H9 (cell line): ENCODE measurements around the gene ASB18. TPM values are rescaled to one million over a fixed set of nuclear protein-coding genes. Genes with fewer than 3 reads are reported as not detected.
A peak's percentile ranks its signal among the peaks of the same experiment; 100 is the strongest.

ENCODE experiments used
- DNase-seq: peaks from one replicate; pipeline ENCODE4 v3.0.0-alpha.2; 2017
- H2AFZ ChIP-seq: one replicate; pipeline ENCODE4 v1.6.1; 2013; ENCODE audit warnings: mild to moderate bottlenecking, low read length, control low read depth, moderate library complexity
- H2AK5ac ChIP-seq: 2 replicates; pipeline ENCODE4 v1.6.1; 2013; ENCODE audit warnings: low read length, control low read depth, mixed read lengths; ENCODE audit not compliant: insufficient read length
- H2BK120ac ChIP-seq: one replicate; pipeline ENCODE4 v1.6.1; 2013; ENCODE audit warnings: low read depth, mild to moderate bottlenecking, low read length, control low read depth, inconsistent platforms; ENCODE audit not compliant: poor library complexity, severe bottlenecking
- H2BK12ac ChIP-seq: 2 replicates; pipeline ENCODE4 v1.6.1; 2013; ENCODE audit warnings: low read length, control low read depth, mixed read lengths, low read depth; ENCODE audit not compliant: insufficient read length
- H2BK15ac ChIP-seq: 2 replicates; pipeline ENCODE4 v1.6.1; 2013; ENCODE audit warnings: low read depth, low read length, control low read depth
- H2BK20ac ChIP-seq: one replicate; pipeline ENCODE4 v1.6.1; 2013; ENCODE audit warnings: low read depth, mild to moderate bottlenecking, low read length, control low read depth, inconsistent platforms; ENCODE audit not compliant: poor library complexity, severe bottlenecking
- H2BK5ac ChIP-seq: 2 replicates; pipeline ENCODE4 v1.6.1; 2013; ENCODE audit warnings: low read length, control low read depth, mixed read lengths; ENCODE audit not compliant: insufficient read length
- H3K14ac ChIP-seq: 2 replicates; pipeline ENCODE4 v1.6.1; 2013; ENCODE audit warnings: low read length, control low read depth; ENCODE audit not compliant: insufficient read depth
- H3K18ac ChIP-seq: 2 replicates; pipeline ENCODE4 v1.6.1; 2013; ENCODE audit warnings: low read depth, mild to moderate bottlenecking, mixed read lengths, low read length, control low read depth; ENCODE audit not compliant: insufficient read length
- H3K23ac ChIP-seq: 2 replicates; pipeline ENCODE4 v1.6.1; 2013; ENCODE audit warnings: low read length, control low read depth, mixed read lengths, low read depth; ENCODE audit not compliant: insufficient read length
- H3K23me2 ChIP-seq: 2 replicates; pipeline ENCODE4 v1.6.1; 2013; ENCODE audit warnings: low read depth, mild to moderate bottlenecking, mixed read lengths, low read length, control low read depth; ENCODE audit not compliant: insufficient read length, poor library complexity, severe bottlenecking
- H3K27ac ChIP-seq: 2 replicates; pipeline ENCODE4 v1.5.1; 2013; ENCODE audit warnings: low read length, control low read depth, mixed read lengths, low read depth; ENCODE audit not compliant: insufficient read length
- H3K27me3 ChIP-seq: 2 replicates; pipeline ENCODE4 v1.6.1; 2013; ENCODE audit warnings: low read length, control low read depth, inconsistent platforms; ENCODE audit not compliant: insufficient read depth
- H3K4ac ChIP-seq: 2 replicates; pipeline ENCODE4 v1.6.1; 2013; ENCODE audit warnings: low read depth, mild to moderate bottlenecking, control low read depth, inconsistent platforms, low read length, moderate library complexity
- H3K4me1 ChIP-seq: 2 replicates; pipeline ENCODE4 v1.6.1; 2013; ENCODE audit warnings: low read length, control low read depth, inconsistent platforms; ENCODE audit not compliant: insufficient read depth
- H3K4me2 ChIP-seq: 2 replicates; pipeline ENCODE4 v1.6.1; 2013; ENCODE audit warnings: low read length, control low read depth, mixed read lengths; ENCODE audit not compliant: insufficient read length, insufficient read depth
- H3K56ac ChIP-seq: 2 replicates; pipeline ENCODE4 v1.6.1; 2013; ENCODE audit warnings: low read depth, mild to moderate bottlenecking, mixed read lengths, low read length, control low read depth; ENCODE audit not compliant: insufficient read length
- H3K79me1 ChIP-seq: 2 replicates; pipeline ENCODE4 v1.6.1; 2013; ENCODE audit warnings: low read depth, mild to moderate bottlenecking, moderate library complexity, low read length, control low read depth, inconsistent platforms; ENCODE audit not compliant: insufficient read depth, poor library complexity, severe bottlenecking
- H3K79me2 ChIP-seq: 2 replicates; pipeline ENCODE4 v1.6.1; 2013; ENCODE audit warnings: low read length, control low read depth, inconsistent platforms; ENCODE audit not compliant: insufficient read depth
- H3K9ac ChIP-seq: 2 replicates; pipeline ENCODE4 v1.6.1; 2013; ENCODE audit warnings: low read length, control low read depth, mixed read lengths; ENCODE audit not compliant: insufficient read length; ENCODE audit errors: extremely low read depth
- H3K9me3 ChIP-seq: one replicate; pipeline ENCODE4 v1.6.1; 2013; ENCODE audit warnings: low read depth, low read length, inconsistent platforms; ENCODE audit not compliant: control insufficient read depth
- H3T11ph ChIP-seq: one replicate; pipeline ENCODE4 v1.6.1; 2013; ENCODE audit warnings: mild to moderate bottlenecking, low read length, control low read depth, inconsistent platforms
- H4K20me1 ChIP-seq: one replicate; pipeline ENCODE4 v1.6.1; 2013; ENCODE audit not compliant: control insufficient read depth, insufficient read length, insufficient read depth
- H4K5ac ChIP-seq: 2 replicates; pipeline ENCODE4 v1.6.1; 2013; ENCODE audit warnings: low read depth, mild to moderate bottlenecking, mixed read lengths, low read length, control low read depth; ENCODE audit not compliant: insufficient read length
- H4K8ac ChIP-seq: replicated peaks from 2 replicates; pipeline ENCODE4 v1.6.1; 2013; ENCODE audit warnings: low read length, control low read depth, mixed read lengths, low read depth; ENCODE audit not compliant: insufficient read length
- H4K91ac ChIP-seq: 2 replicates; pipeline ENCODE4 v1.6.1; 2013; ENCODE audit warnings: low read depth, mild to moderate bottlenecking, moderate library complexity, mixed read lengths, low read length, control low read depth; ENCODE audit not compliant: insufficient read length
- H3K27ac Mint-ChIP-seq, 3 experiments: 2 replicates in 2 of 3; 3 replicates in 1 of 3; pipeline ENCODE4 v1.8.0; 2020 to 2021; ENCODE audit warnings: mixed read lengths in 3 of 3, mild to moderate bottlenecking in 1 of 3, moderate library complexity in 1 of 3
- H3K27me3 Mint-ChIP-seq: 2 replicates; pipeline ENCODE4 v1.8.0; 2021; ENCODE audit warnings: low read depth, mild to moderate bottlenecking, moderate library complexity, mixed read lengths
- H3K36me3 Mint-ChIP-seq, 3 experiments: 2 replicates in 2 of 3; 3 replicates in 1 of 3; pipeline ENCODE4 v1.8.0; 2020 to 2021; ENCODE audit warnings: low read depth in 3 of 3, mixed read lengths in 3 of 3; ENCODE audit not compliant: insufficient read depth in 1 of 3
- H3K4me1 Mint-ChIP-seq, 2 experiments: 2 replicates each; pipeline ENCODE4 v1.8.0; 2020; ENCODE audit warnings: mixed read lengths in 2 of 2
- H3K4me3 Mint-ChIP-seq, 2 experiments: 2 replicates in 1 of 2; 3 replicates in 1 of 2; pipeline ENCODE4 v1.8.0; 2020 to 2021; ENCODE audit warnings: mild to moderate bottlenecking in 2 of 2, mixed read lengths in 2 of 2, moderate library complexity in 1 of 2
- H3K9me3 Mint-ChIP-seq, 2 experiments: 2 replicates in 1 of 2; 3 replicates in 1 of 2; pipeline ENCODE4 v1.8.0; 2020; ENCODE audit warnings: mild to moderate bottlenecking in 2 of 2, mixed read lengths in 2 of 2, moderate library complexity in 1 of 2
- WGBS: extraction: QIAGEN DNeasy Blood & Tissue Kit; methylation state at CpG from one replicate; pipeline ENCODE4 v1.1.7; 2013; ENCODE audit warnings: missing lambda C conversion rate, low lambda C conversion rate, mixed read lengths; ENCODE audit not compliant: insufficient read length; ENCODE audit errors: extremely low coverage; 5-methylcytosine and 5-hydroxymethylcytosine counted together
- total RNA-seq: library from RNA; stranded (reverse); gene quantifications from 2 replicates; pipeline ENCODE4 v1.2.1, GENCODE V29; 2021
- TF ChIP-seq, protein P1 (sequence below): fragments of 200-600 bp; sonication (generic); conservative IDR thresholded peaks from 3 replicates; pipeline ENCODE4 v1.8.0; 2021; ENCODE audit warnings: antibody characterized with exemption, mild to moderate bottlenecking

The ASB18 gene
- total RNA-seq, 1 experiment from 2014 or later: not detected

DNA sequence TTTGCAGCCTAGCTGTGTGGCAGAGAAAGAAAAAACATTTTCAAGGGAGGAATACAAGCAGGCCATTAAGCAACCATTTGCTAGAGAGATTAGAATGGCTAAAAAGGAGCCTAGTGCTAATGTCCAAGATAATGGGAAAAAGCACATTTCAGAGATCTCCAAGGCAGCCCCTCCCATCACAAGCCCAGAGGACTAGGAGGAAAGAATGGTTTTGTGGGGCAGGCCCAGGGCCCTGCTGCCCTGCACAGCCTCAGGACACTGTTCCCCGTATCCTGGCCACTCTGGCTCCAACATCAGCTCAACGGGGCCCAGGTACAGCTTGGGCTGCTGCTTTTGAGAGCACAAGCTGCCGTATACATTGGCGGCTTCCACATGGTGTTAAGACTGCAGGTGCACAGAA lies 79.5 kb downstream of the ASB18 start:
- Histone ChIP-seq H4K20me1 (no peaks in the 10 kb centered on the region), H3K56ac (no peak overlapping the region), H2BK5ac (no peak overlapping the region), H3K9ac (no peak overlapping the region), H3K79me2 (no peaks in the 10 kb centered on the region), H4K5ac (no peak overlapping the region), H3K9me3 (no peaks in the 10 kb centered on the region), H2BK12ac (no peak overlapping the region), H2BK15ac (no peak overlapping the region), H3K4ac (no peak overlapping the region), H3T11ph (no peak overlapping the region), H2BK120ac (no peak overlapping the region), H3K27me3 (no peaks in the 10 kb centered on the region), H3K4me2 (no peak overlapping the region), H2BK20ac (no peak overlapping the region), H4K8ac (no peak overlapping the region), H2AK5ac (no peak overlapping the region), H4K91ac (no peak overlapping the region), H3K79me1 (no peaks in the 10 kb centered on the region), H3K4me1 (no peaks in the 10 kb centered on the region), H2AFZ (no peak overlapping the region), H3K23me2 (no peaks in the 10 kb centered on the region), H3K23ac (no peak overlapping the region), H3K27ac (no peak overlapping the region), H3K18ac (no peak overlapping the region), H3K14ac (no peak overlapping the region)
- H3K4me3 Mint-ChIP-seq: no peak overlapping the region
- peaks cover 53% of the 10 kb centered on the region for H3K27me3 Mint-ChIP-seq
- H3K9me3 Mint-ChIP-seq: peaks cover 15 to 17% of the 10 kb centered on the region in 2 experiments
- no CpG with 5 or more reads among the region's 4 CpGs for WGBS
- TF ChIP-seq, protein P1, sequence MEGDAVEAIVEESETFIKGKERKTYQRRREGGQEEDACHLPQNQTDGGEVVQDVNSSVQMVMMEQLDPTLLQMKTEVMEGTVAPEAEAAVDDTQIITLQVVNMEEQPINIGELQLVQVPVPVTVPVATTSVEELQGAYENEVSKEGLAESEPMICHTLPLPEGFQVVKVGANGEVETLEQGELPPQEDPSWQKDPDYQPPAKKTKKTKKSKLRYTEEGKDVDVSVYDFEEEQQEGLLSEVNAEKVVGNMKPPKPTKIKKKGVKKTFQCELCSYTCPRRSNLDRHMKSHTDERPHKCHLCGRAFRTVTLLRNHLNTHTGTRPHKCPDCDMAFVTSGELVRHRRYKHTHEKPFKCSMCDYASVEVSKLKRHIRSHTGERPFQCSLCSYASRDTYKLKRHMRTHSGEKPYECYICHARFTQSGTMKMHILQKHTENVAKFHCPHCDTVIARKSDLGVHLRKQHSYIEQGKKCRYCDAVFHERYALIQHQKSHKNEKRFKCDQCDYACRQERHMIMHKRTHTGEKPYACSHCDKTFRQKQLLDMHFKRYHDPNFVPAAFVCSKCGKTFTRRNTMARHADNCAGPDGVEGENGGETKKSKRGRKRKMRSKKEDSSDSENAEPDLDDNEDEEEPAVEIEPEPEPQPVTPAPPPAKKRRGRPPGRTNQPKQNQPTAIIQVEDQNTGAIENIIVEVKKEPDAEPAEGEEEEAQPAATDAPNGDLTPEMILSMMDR: no peak
- no peak for DNase-seq
- peak overlapping the region in 1 of 3 experiments; percentile 59; a peak in 1 of 7 replicates for H3K27ac Mint-ChIP-seq
- H3K4me1 Mint-ChIP-seq: peaks cover 5 to 10% of the 10 kb centered on the region in 2 experiments; a peak in 3 of 4 replicates
- H3K36me3 Mint-ChIP-seq: peaks cover 0 to 4% (median 0%) of the 10 kb centered on the region in 3 experiments; a peak in 2 of 7 replicates
